Measurements from ENCODE around the gene NCF4. TPM values are rescaled to one million over a fixed set of nuclear protein-coding genes. Genes with fewer than 3 reads are reported as not detected.

Gene NCF4
- total RNA-seq, 1 donor: not detected

- DNase-seq (ENCODE audit: low read depth): no peak
- no peak overlapping the region for H3K4me3 ChIP-seq (ENCODE audit: low read depth, low read length)
- TF ChIP-seq, protein P1, sequence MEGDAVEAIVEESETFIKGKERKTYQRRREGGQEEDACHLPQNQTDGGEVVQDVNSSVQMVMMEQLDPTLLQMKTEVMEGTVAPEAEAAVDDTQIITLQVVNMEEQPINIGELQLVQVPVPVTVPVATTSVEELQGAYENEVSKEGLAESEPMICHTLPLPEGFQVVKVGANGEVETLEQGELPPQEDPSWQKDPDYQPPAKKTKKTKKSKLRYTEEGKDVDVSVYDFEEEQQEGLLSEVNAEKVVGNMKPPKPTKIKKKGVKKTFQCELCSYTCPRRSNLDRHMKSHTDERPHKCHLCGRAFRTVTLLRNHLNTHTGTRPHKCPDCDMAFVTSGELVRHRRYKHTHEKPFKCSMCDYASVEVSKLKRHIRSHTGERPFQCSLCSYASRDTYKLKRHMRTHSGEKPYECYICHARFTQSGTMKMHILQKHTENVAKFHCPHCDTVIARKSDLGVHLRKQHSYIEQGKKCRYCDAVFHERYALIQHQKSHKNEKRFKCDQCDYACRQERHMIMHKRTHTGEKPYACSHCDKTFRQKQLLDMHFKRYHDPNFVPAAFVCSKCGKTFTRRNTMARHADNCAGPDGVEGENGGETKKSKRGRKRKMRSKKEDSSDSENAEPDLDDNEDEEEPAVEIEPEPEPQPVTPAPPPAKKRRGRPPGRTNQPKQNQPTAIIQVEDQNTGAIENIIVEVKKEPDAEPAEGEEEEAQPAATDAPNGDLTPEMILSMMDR (IDR thresholded peaks at IDR 0.05; ENCODE audit: insufficient read depth, low read depth, low read length): no peak
These were observed 10.1 kb upstream of the NCF4 start for GRCh38 chr22:36850682-36851081.

- TF ChIP-seq, protein P1 (IDR thresholded peaks at IDR 0.05; ENCODE audit: insufficient read depth, low read depth, low read length): no peak
- no peak for DNase-seq (ENCODE audit: low read depth)
- no peak overlapping the region for H3K4me3 ChIP-seq (ENCODE audit: low read depth, low read length)
These were observed 8.5 kb upstream of the NCF4 start for GRCh38 chr22:36852056-36852973.

DNA sequence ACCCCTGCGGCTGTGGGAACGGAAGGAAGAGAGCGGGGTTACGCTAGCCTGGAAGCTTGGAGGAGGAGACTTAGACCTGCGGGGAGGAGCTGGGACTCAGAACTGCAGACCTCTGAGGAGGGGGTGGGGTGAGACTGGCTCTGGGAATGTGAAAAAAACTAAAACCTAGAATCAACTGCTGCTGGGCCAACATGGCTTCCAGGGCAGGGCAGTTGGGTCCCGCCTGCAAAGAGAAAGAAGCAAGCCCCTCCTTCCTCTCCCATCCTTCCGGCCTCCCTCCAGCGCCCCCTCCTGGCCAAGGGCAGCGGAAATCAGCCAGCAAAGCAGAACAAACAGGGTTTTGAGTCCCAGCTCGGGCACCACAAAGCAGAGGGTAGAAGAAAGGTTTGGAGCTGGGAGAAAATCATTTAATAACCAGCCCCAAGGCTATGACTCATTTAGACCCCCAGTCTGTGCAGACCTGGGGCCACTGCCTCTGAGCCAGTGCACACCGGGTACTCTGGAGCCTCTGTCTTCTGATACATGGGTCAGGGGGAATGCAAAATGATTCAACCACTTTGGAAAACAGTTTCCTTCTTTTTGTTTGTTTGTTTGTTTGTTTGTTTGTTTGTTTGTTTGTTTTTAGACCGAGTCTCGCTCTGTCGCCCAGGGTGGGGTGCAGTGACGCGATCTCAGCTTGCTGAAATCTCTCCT is 7.3 kb upstream of the NCF4 start:
- DNase-seq (ENCODE audit: low read depth): peak; percentile 41
- TF ChIP-seq, protein P1 (IDR thresholded peaks at IDR 0.05; ENCODE audit: insufficient read depth, low read depth, low read length): peak; percentile 72
- no peak overlapping the region for H3K4me3 ChIP-seq (ENCODE audit: low read depth, low read length)

- no peak overlapping the region for H3K4me3 ChIP-seq (ENCODE audit: low read depth, low read length)
- TF ChIP-seq, protein P1 (IDR thresholded peaks at IDR 0.05; ENCODE audit: insufficient read depth, low read depth, low read length): no peak
- no peak for DNase-seq (ENCODE audit: low read depth)
These were observed 5.3 kb upstream of the NCF4 start for GRCh38 chr22:36855478-36855877.

- DNase-seq (ENCODE audit: low read depth): peak; percentile 87
- TF ChIP-seq, protein P1 (IDR thresholded peaks at IDR 0.05; ENCODE audit: insufficient read depth, low read depth, low read length): peak; percentile 100
- no peak overlapping the region for H3K4me3 ChIP-seq (ENCODE audit: low read depth, low read length)
These were observed 4.5 kb upstream of the NCF4 start for GRCh38 chr22:36856121-36856791.

DNA sequence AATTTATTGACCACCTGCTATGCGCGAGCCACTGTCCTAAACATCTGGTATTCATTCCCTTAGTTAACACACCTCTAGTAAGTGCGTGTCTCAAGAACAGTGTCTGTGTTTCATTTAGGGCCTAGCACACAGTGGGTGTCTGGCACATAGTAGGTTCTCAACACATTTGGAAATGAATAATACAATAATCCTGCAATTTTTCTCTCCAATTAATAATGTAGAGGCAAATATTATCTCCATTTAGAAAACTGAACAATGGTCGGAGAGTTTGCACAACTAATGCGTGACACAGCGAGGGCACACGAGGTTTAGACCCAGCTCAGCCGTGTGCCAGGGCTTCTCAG is 4.0 kb upstream of the NCF4 start:
- TF ChIP-seq, protein P1 (IDR thresholded peaks at IDR 0.05; ENCODE audit: insufficient read depth, low read depth, low read length): no peak
- H3K4me3 ChIP-seq (ENCODE audit: low read depth, low read length): no peak overlapping the region

More for the DNA sequence above, 4.0 kb upstream of the NCF4 start:
- no peak for DNase-seq (ENCODE audit: low read depth)
